Measurements from ENCODE around the gene UMODL1.
"Not testable (repeated sequence)": the region's sequence is repeated elsewhere in the genome, so short reads cannot be mapped to it uniquely, and the experiment has no call there.

Gene UMODL1

GRCh38 chr21:42112857-42113256 is 41.7 kb downstream of the UMODL1 start:
- DNase-seq (ENCODE audit: low read depth in 2 of 2): no peak

GRCh38 chr21:42113926-42114409 is 42.9 kb downstream of the UMODL1 start:
- DNase-seq (ENCODE audit: low read depth in 2 of 2): no peak

GRCh38 chr21:42114646-42115045 is 43.5 kb downstream of the UMODL1 start:
- DNase-seq (ENCODE audit: low read depth in 2 of 2): no peak

GRCh38 chr21:42115136-42115683 is 44.1 kb downstream of the UMODL1 start:
- DNase-seq (ENCODE audit: low read depth in 2 of 2): no peak

GRCh38 chr21:42116551-42116950 is 45.4 kb downstream of the UMODL1 start:
- not testable (repeated sequence) for DNase-seq (ENCODE audit: low read depth in 2 of 2)

GRCh38 chr21:42117229-42117966 is 46.3 kb downstream of the UMODL1 start:
- DNase-seq (ENCODE audit: low read depth in 2 of 2): peak; percentile 71 to 72

GRCh38 chr21:42117967-42118780 is 47.1 kb downstream of the UMODL1 start:
- no peak for DNase-seq (ENCODE audit: low read depth in 2 of 2)

- DNase-seq (ENCODE audit: low read depth in 2 of 2): no peak
These were observed 47.8 kb downstream of the UMODL1 start for GRCh38 chr21:42118901-42119300.

- no peak for DNase-seq (ENCODE audit: low read depth in 2 of 2)
These were observed 49.2 kb downstream of the UMODL1 start for GRCh38 chr21:42120101-42120902.

- no peak for DNase-seq (ENCODE audit: low read depth in 2 of 2)
These were observed 49.9 kb downstream of the UMODL1 start for GRCh38 chr21:42120903-42121535.

- no peak for DNase-seq (ENCODE audit: low read depth in 2 of 2)
These were observed 50.7 kb downstream of the UMODL1 start for GRCh38 chr21:42121794-42122193.

GRCh38 chr21:42122398-42122797 is 51.3 kb downstream of the UMODL1 start:
- DNase-seq (ENCODE audit: low read depth in 2 of 2): no peak

- no peak for DNase-seq (ENCODE audit: low read depth in 2 of 2)
These were observed 51.7 kb downstream of the UMODL1 start for GRCh38 chr21:42122808-42123207.

GRCh38 chr21:42123219-42123908 is 52.2 kb downstream of the UMODL1 start:
- no peak for DNase-seq (ENCODE audit: low read depth in 2 of 2)

- no peak for DNase-seq (ENCODE audit: low read depth in 2 of 2)
These were observed 53.0 kb downstream of the UMODL1 start for GRCh38 chr21:42124081-42124480.

GRCh38 chr21:42124826-42125570 is 53.9 kb downstream of the UMODL1 start:
- no peak for DNase-seq (ENCODE audit: low read depth in 2 of 2)

- DNase-seq (ENCODE audit: low read depth in 2 of 2): no peak
These were observed 54.7 kb downstream of the UMODL1 start for GRCh38 chr21:42125571-42126544.
